CD4-positive, alpha-beta T cell treated with Interleukin-4 for 4 hours (primary cell): ENCODE results near the gene PRDM11.

Experiments
- DNase-seq: peaks from one replicate; pipeline ENCODE4 v3.0.0-alpha.2; 2020

Gene PRDM11

DNA sequence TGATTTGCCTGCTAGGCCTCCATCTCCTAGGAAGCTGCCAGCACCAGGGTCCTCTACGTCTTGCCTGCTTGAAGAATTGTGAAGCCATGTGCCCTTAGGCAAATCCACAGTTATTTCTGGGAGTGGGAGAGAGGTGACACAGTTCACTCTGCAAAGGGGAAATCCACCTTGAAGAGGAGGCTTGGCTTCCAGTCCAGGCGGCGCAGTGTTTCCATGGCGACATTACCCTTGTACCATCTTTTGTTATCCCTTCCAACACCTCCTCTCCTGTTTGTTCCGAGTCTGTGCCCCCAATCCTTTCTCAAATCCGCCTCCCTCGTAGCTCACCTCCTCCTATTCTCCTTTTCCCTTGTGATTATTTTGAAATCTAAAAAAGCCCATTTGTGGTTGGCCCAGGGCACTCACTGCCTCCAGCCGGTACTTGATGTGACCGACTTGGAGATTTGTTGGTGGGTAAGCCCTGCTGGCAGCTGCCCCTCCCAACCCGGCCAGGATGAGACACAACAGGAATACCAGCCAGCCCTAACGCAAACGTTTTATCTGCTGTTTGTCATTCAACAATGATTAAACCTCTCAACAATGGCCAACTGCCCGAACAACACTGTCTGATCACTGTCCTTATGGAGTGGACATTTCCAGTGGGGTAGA lies 121.3 kb downstream of the PRDM11 start:
- DNase-seq, result no peak

DNA sequence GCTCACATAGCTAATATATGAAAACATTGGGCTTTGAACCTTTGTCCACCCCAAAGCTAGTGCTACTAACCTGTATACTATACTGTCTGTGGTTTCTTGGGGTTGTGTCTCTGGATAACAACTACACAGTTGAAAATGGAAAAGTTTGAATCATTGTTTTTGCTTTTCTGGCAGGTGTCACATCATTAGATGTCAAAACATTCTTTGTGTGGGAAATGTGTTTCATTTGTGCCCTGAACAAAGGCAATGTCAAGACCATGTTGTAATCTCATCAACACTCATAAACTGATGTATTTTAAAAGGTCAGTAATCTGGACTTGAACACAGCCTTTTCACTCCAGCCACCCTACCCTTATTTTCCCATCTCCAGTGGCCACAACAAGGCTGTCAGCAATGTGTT lies 123.2 kb downstream of the PRDM11 start:
- no peak for DNase-seq

DNA sequence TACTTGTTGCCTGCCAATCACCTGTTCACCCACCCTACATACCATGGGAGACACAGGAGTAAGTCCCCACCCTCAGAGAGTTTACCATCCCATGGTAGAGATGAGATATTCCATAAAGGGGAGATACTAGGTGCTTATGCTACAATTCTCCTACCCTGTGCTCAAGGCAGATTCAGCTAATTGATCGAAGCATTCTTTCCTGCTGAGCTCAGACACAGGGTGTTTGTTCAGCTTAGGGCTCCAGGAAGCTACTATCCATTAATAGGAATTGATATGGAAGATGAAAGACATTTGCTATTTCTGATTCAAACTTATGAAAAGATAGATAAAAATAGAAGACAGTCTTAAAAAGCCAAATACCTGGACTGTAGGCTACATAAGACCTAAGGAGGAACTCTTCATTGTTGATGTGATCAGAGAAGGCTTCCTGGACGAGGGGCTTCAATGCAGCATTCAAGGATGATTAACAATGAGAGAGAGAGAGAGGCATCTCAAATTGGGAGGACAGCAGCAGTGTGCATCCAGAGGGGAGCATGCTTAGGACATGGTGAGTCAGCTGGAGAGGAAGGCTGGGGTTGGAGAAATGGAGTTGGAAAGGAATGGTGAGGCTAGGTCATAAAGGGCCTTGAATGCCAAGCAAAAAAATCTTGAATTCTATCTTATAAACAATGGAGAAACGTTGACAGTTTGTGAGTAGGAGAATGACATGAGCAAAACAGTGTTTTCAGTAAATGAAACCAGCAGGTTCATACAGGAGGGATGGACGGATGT lies 124.7 kb downstream of the PRDM11 start:
- no peak for DNase-seq

DNA sequence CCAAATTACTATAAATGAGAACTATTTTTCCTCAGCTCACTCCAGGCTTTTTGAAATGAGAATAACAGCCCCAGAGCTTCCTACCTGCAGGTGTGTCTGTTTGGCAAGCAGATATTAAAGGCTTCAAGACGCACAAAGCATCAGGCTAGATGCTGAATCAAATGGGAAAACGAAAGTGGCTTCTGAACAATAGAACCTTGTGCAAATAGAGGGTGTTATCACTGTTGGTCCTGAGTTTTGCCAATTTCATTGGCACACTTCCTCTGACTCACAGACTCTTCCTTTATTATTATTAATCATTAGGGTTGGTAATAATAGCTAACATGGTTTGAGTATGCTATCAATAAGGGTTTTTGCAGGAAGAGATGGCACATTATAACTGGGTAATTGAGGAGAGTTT lies 126.3 kb downstream of the PRDM11 start:
- no peak for DNase-seq

DNA sequence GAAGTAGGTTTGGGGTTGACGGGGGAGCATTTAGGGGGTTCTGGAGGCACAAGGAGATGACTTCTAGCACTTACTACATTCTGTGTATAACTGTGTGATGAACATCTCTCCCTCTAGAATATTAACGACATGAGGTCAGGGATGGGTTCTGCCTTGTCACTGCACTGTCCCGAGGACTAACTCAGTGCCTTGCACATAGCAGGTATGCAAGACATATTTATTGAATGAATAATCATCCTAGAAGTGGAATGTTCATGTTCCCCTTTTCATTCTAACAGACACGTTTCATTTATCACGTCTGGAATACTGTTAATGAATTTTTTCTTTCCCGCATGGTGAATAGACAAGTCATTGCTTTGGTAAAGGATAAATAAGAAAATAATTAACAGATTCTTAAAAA lies 127.1 kb downstream of the PRDM11 start:
- no peak for DNase-seq

DNA sequence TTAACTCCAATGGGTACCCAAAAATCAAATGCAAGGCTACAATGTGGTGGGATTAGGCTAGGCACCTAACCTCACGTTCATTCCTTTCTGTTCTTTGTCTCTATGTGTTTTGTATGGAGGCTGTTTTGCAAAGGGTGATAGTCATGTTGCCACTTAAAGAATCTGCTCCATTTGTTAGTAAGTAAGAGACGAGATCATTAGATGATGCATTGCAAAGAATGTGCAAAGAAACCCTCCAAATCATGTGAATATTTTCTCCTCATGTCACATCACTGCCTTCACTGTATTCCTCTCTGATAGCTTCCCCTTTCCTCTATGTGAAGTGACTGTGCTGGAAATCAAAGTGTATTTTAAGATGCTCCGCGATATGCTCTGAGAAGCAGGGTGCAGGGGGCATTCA lies 127.8 kb downstream of the PRDM11 start:
- DNase-seq, result no peak

DNA sequence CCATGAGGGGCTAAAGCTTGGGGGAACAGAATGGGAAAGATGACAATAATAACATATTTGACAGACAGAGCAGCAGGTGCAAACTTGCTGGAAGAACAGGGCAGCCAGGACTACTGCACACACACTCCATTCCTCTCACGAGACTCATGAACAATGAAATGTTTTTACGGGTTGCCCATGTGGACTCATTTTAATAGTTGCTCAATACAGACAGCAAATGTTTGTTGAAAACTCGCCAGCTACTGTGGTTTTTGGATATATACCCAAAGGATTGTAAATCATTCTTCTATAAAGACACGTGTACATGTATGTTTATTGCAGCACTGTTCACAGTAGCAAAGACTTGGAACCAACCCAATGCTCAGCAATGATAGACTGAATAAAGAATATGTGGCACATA lies 129.4 kb downstream of the PRDM11 start:
- DNase-seq, result no peak

DNA sequence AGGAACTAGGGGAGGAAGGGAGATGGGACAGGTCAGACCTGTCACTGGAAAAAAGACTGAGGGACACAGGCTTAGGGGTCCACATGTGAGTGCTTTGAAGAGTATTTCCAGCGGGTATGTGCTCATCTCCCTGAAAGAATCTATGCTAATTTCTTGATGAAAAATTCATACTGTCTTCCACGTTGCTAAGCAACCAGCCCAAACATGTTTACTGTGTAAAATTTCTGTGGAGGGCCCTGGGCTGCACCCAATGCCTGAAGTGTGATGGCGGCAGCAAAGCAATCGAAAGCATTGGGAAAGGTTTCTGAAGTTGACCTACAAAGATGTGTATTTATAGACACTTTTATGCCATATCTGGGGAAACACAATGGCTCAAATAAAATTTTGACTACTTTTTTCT lies 132.3 kb downstream of the PRDM11 start:
- DNase-seq, result no peak

DNA sequence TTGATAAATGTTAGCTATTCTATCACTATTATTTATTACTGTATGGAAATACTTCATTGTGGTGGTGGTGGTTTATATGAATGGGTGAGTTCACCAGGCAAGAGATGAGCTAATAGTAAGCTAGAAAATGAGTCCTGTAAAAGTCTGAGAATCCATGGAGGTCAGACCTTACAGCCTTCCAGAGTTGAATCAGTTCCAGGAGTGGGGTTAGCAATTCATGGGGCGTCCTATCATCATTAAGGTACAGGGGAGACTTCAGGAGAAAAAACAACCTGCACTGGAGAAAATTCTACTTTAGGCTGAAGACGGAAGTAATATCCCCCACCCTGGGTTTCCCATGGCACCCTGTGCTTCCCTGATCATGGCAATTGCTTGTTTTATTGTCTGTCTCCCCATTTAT lies 133.2 kb downstream of the PRDM11 start:
- no peak for DNase-seq

DNA sequence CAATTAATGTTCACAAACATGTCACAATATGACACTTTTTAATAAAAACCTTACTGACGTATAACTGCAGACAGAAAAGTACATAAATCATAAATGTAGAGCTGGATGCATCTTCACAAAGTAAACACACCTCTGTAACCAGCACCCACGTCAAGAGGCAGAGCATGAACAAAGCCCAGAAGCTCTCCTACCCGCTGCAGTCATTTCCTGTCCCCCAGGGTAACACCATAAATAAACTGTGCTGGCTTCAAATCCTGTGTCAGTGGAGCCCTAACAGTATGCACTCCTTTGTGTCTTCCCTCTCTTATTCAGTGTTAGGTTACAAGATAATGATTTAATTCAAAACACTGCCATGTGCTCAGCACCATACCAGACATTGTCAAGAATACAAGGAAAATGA lies 134.0 kb downstream of the PRDM11 start:
- DNase-seq, result no peak

DNA sequence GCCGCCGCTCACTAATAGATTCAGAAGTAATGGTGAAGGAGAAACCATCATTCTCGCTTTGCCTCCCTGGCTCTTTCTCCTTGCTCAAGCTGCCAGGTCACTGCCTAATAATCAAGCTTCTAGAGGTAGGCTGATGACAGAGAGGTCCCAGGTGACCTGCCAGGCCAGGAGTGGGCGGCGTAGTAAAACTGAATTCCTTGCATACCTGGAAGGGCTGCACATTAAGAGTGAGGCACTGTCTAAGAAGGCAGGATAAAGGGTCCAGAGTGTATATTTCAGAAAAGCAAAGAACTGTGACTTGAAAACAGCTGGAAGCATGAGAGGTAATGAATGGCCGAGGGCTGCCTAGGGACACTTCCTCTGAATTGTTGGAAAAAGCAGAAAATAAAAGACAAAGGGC lies 135.6 kb downstream of the PRDM11 start:
- DNase-seq, result no peak
